Suprapubic skin (tissue), 4 donors: ENCODE results near the gene ZNF280C. TPM values are rescaled to one million over a fixed set of nuclear protein-coding genes. Genes with fewer than 3 reads are reported as not detected.

ENCODE experiments used
- DNase-seq, 2 donors: peaks; one replicate each; pipeline ENCODE4 v3.0.0-alpha.2; 2019; ENCODE audit warnings: low spot score in 2 of 2
- H3K27ac ChIP-seq: fragments of 200-600 bp; sonication (generic); one replicate; pipeline ENCODE4 v1.5.1; 2019
- H3K27me3 ChIP-seq: fragments of 200-600 bp; sonication (generic); one replicate; pipeline ENCODE4 v1.5.1; 2019
- H3K36me3 ChIP-seq: fragments of 200-600 bp; sonication (generic); one replicate; pipeline ENCODE4 v1.5.1; 2019
- H3K4me1 ChIP-seq: fragments of 200-600 bp; sonication (generic); one replicate; pipeline ENCODE4 v1.5.1; 2019
- H3K4me3 ChIP-seq: fragments of 200-600 bp; sonication (generic); one replicate; pipeline ENCODE4 v1.5.1; 2019; ENCODE audit warnings: mild to moderate bottlenecking
- H3K9me3 ChIP-seq: fragments of 200-600 bp; sonication (generic); one replicate; pipeline ENCODE4 v1.5.1; 2019
- EP300 ChIP-seq: sonication (generic); formaldehyde crosslinking; IDR thresholded peaks from one replicate; pipeline ENCODE4 v1.6.1; 2017; ENCODE audit warnings: antibody characterized with exemption
- POLR2A ChIP-seq, 2 donors: fragments of 450-650 bp; IDR thresholded peaks; one replicate each; pipeline ENCODE4 v1.6.1; 2017; ENCODE audit warnings: antibody characterized with exemption in 2 of 2, mild to moderate bottlenecking in 2 of 2, moderate library complexity in 2 of 2
- POLR2AphosphoS5 ChIP-seq, 3 donors: sonication (generic); formaldehyde crosslinking; IDR thresholded peaks; one replicate each; pipeline ENCODE4 v1.6.1; 2017; ENCODE audit warnings: antibody characterized with exemption in 3 of 3
- WGBS: methylation state at CpG from one replicate; pipeline ENCODE4 v1.1.5; 2018; 5-methylcytosine and 5-hydroxymethylcytosine counted together
- total RNA-seq, 4 donors: library from RNA; depleted of rRNA; stranded (reverse); fragments of >200 nt; gene quantifications; one replicate each; pipeline ENCODE4 v1.1.0, GENCODE V29; 2016
- TF ChIP-seq, protein P1 (sequence below), 2 donors: fragments of 200-600 bp in 1 of 2; fragments of 450-650 bp in 1 of 2; sonication (generic) in 1 of 2; IDR thresholded peaks; one replicate each; pipeline ENCODE4 v1.5.1; 2016 to 2019; ENCODE audit warnings: antibody characterized with exemption in 2 of 2, mild to moderate bottlenecking in 1 of 2, moderate library complexity in 1 of 2

The ZNF280C gene
- total RNA-seq, 4 donors from 2014 or later: 4.5 to 7.2 (median 6.1) TPM

DNA sequence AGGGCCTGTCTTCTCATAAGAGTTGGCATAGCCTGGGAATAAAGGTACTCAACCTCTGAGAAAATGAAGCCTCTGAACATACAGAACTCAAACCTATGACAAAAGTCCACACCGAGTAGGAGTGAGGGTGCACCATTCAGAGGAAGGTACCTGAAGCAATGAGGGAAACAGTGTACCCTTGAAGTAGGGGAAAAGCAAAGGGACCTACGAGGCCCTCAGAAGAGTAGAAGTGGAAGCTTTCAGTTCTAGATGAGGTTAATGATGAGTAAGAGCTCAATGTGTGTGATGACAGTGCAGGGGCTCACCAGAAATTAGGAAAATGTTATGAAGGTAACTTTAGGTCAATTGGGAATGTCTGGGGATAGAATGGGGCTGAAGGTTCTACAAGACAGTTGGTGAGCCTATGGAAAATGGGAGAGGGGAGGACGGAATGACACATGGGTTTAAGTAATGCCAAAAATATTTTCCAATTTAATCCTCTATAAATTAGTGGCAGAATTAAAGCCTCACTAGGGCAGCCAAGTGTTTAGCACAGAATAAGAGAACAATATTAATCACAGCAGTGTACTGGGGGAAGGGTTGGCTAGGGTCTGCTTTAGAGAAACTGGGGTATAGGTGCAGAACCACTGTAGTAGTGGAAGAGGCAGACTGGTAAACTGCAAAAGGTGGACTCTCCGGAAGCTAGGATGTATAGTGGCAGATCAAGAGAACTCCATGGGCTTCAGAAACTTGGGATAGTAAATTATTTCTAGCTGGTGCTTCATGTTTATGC, 57.1 kb downstream of the ZNF280C start:
- H3K4me3 ChIP-seq: no peak overlapping the region
- WGBS: 75% methylated on average over 4 of the region's 4 CpGs
- H3K9me3 ChIP-seq: no peaks in the 10 kb centered on the region
- H3K27ac ChIP-seq: no peak overlapping the region
- H3K27me3 ChIP-seq: no peaks in the 10 kb centered on the region
- TF ChIP-seq POLR2A (IDR thresholded peaks at IDR 0.05) (no peak), EP300 (no peak), POLR2AphosphoS5 (IDR thresholded peaks at IDR 0.05) (no peak)
- TF ChIP-seq, protein P1, sequence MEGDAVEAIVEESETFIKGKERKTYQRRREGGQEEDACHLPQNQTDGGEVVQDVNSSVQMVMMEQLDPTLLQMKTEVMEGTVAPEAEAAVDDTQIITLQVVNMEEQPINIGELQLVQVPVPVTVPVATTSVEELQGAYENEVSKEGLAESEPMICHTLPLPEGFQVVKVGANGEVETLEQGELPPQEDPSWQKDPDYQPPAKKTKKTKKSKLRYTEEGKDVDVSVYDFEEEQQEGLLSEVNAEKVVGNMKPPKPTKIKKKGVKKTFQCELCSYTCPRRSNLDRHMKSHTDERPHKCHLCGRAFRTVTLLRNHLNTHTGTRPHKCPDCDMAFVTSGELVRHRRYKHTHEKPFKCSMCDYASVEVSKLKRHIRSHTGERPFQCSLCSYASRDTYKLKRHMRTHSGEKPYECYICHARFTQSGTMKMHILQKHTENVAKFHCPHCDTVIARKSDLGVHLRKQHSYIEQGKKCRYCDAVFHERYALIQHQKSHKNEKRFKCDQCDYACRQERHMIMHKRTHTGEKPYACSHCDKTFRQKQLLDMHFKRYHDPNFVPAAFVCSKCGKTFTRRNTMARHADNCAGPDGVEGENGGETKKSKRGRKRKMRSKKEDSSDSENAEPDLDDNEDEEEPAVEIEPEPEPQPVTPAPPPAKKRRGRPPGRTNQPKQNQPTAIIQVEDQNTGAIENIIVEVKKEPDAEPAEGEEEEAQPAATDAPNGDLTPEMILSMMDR (IDR thresholded peaks at IDR 0.05): no peak
- H3K36me3 ChIP-seq: peaks cover 9% of the 10 kb centered on the region
- DNase-seq: no peak
- H3K4me1 ChIP-seq: no peaks in the 10 kb centered on the region

GRCh38 chrX:130204647-130205046, 64.1 kb downstream of the ZNF280C start:
- Histone ChIP-seq H3K27ac (no peak overlapping the region), H3K36me3 (no peaks in the 10 kb centered on the region), H3K4me3 (no peak overlapping the region), H3K4me1 (no peaks in the 10 kb centered on the region), H3K27me3 (no peaks in the 10 kb centered on the region), H3K9me3 (no peaks in the 10 kb centered on the region)
- no peak for DNase-seq
- TF ChIP-seq POLR2AphosphoS5 (IDR thresholded peaks at IDR 0.05) (no peak), EP300 (no peak), POLR2A (IDR thresholded peaks at IDR 0.05) (no peak)
- TF ChIP-seq, protein P1 (IDR thresholded peaks at IDR 0.05): no peak
- WGBS: 85% methylated on average over 1 of the region's 1 CpG

DNA sequence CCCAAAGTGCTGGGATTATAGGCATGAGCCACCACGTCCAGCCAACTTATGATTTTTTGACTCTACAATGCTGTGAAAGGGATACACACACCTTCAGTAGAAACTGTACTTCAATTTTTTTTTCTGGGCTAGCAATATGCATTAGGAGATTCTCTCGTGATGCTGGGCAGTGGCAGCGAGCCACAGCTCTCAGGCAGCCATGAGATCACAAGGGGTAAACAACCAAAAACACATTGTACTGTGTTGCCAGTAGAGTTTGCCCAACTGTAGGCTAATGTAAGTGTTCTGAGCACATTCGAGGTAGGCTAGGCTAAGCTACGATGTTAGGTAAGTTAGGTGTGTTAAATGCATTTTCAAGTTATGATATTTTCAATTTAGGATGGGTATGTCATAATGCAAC, 71.2 kb downstream of the ZNF280C start:
- Histone ChIP-seq H3K4me1 (no peaks in the 10 kb centered on the region), H3K4me3 (no peak overlapping the region), H3K27ac (no peak overlapping the region), H3K36me3 (no peaks in the 10 kb centered on the region), H3K9me3 (no peaks in the 10 kb centered on the region), H3K27me3 (no peaks in the 10 kb centered on the region)
- DNase-seq: no peak
- TF ChIP-seq, protein P1 (IDR thresholded peaks at IDR 0.05): no peak
- TF ChIP-seq POLR2AphosphoS5 (IDR thresholded peaks at IDR 0.05) (no peak), EP300 (no peak), POLR2A (IDR thresholded peaks at IDR 0.05) (no peak)
- 63% methylated on average over 5 of the region's 5 CpGs for WGBS

- Histone ChIP-seq H3K4me1 (no peaks in the 10 kb centered on the region), H3K4me3 (no peak overlapping the region), H3K27me3 (no peaks in the 10 kb centered on the region), H3K27ac (no peak overlapping the region), H3K9me3 (no peaks in the 10 kb centered on the region), H3K36me3 (no peaks in the 10 kb centered on the region)
- TF ChIP-seq, protein P1 (IDR thresholded peaks at IDR 0.05): no peak
- TF ChIP-seq POLR2AphosphoS5 (IDR thresholded peaks at IDR 0.05) (no peak), POLR2A (IDR thresholded peaks at IDR 0.05) (no peak), EP300 (no peak)
- WGBS: 65% methylated on average over 7 of the region's 7 CpGs
- no peak for DNase-seq
Measured at GRCh38 chrX:130196466-130196865, 72.2 kb downstream of the ZNF280C start.

DNA sequence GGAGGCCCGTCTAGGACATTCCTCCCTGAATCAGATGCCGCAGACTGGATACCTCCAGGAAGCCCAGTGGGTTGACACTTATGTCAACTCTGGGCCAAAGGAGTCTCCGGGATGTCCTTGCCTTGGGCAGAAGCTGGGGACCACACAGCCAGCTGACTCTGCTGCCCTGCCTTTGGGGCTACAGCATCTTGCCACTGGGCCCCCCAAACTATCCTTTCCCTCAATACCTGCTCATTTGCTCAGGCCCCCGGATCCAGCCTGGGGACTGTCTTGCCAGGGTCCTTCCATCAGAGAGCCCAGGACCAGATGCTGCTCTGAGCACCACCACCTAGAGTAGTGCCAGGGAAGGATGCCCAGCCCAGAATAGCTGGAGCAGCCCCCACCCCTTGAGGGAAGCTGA, 77.9 kb downstream of the ZNF280C start:
- no peak for DNase-seq
- Histone ChIP-seq H3K36me3 (no peaks in the 10 kb centered on the region), H3K4me3 (no peak overlapping the region), H3K27ac (no peak overlapping the region), H3K27me3 (no peaks in the 10 kb centered on the region), H3K4me1 (no peaks in the 10 kb centered on the region), H3K9me3 (no peaks in the 10 kb centered on the region)
- WGBS: 92% methylated on average over 3 of the region's 4 CpGs
- TF ChIP-seq EP300: no peak
- TF ChIP-seq, protein P1 (IDR thresholded peaks at IDR 0.05): no peak
- TF ChIP-seq POLR2A (IDR thresholded peaks at IDR 0.05): no peak
- TF ChIP-seq POLR2AphosphoS5 (IDR thresholded peaks at IDR 0.05): no peak
